Measurements from ENCODE around the gene SNRNP27.

Gene SNRNP27

GRCh38 chr2:69893684-69894551, at the start of gene SNRNP27:
Gene SNRNP27 (plus strand): TSS chr2:69893956. CDS start chr2:69893985, 29 bp downstream.
- Histone ChIP-seq H3K27ac (peak within 1 kb of the TSS; percentile 62), H3K4me1 (peaks cover 2% of the 10 kb centered on the region), H3K36me3 (ENCODE audit: control insufficient read depth, insufficient read depth, low read length) (no peaks in the 10 kb centered on the region), H3K27me3 (ENCODE audit: control insufficient read depth, insufficient read depth, low read length) (no peaks in the 10 kb centered on the region), H3K9ac (peak within 1 kb of the TSS; percentile 59), H3K9me3 (ENCODE audit: control insufficient read depth, low read length) (no peaks in the 10 kb centered on the region), H3K4me2 (ENCODE audit: low read length) (peak within 1 kb of the TSS; percentile 86), H2AFZ (peak within 1 kb of the TSS; percentile 93), H3K4me3 (ENCODE audit: low read depth, low read length) (peak within 1 kb of the TSS; percentile 88), H3K79me2 (peaks cover 6% of the 10 kb centered on the region)
- TF ChIP-seq, protein P1, sequence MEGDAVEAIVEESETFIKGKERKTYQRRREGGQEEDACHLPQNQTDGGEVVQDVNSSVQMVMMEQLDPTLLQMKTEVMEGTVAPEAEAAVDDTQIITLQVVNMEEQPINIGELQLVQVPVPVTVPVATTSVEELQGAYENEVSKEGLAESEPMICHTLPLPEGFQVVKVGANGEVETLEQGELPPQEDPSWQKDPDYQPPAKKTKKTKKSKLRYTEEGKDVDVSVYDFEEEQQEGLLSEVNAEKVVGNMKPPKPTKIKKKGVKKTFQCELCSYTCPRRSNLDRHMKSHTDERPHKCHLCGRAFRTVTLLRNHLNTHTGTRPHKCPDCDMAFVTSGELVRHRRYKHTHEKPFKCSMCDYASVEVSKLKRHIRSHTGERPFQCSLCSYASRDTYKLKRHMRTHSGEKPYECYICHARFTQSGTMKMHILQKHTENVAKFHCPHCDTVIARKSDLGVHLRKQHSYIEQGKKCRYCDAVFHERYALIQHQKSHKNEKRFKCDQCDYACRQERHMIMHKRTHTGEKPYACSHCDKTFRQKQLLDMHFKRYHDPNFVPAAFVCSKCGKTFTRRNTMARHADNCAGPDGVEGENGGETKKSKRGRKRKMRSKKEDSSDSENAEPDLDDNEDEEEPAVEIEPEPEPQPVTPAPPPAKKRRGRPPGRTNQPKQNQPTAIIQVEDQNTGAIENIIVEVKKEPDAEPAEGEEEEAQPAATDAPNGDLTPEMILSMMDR (IDR thresholded peaks at IDR 0.05): peak; percentile 11

DNA sequence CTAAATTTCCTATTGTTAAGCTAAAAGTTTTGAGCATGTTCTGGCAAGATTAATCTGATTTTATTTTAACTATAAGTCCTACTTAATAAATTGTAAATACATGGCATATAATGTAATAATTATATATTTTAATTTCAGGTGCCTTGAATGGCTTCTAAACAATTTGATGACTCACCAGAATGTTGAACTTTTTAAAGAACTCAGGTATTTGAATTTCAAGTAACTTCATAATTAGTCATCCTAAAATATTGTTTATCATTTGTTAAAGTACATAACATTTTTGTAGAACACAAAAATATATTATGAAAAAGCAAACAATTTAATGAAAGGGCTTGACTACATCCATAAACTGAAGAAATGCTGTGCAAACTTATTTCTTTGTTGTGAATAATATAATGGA, 49.8 kb upstream of the SNRNP27 start:
- H3K9ac ChIP-seq: no peak overlapping the region
- no peak overlapping the region for H3K4me3 ChIP-seq (ENCODE audit: low read depth, low read length)
- no peak overlapping the region for H3K27ac ChIP-seq
- H3K4me1 ChIP-seq: no peaks in the 10 kb centered on the region
- no peaks in the 10 kb centered on the region for H3K27me3 ChIP-seq (ENCODE audit: control insufficient read depth, insufficient read depth, low read length)
- H3K36me3 ChIP-seq (ENCODE audit: control insufficient read depth, insufficient read depth, low read length): no peaks in the 10 kb centered on the region
- H3K9me3 ChIP-seq (ENCODE audit: control insufficient read depth, low read length): no peaks in the 10 kb centered on the region
- TF ChIP-seq, protein P1 (IDR thresholded peaks at IDR 0.05): no peak
- no peak overlapping the region for H2AFZ ChIP-seq
- H3K79me2 ChIP-seq: no peaks in the 10 kb centered on the region
- no peak overlapping the region for H3K4me2 ChIP-seq (ENCODE audit: low read length)

DNA sequence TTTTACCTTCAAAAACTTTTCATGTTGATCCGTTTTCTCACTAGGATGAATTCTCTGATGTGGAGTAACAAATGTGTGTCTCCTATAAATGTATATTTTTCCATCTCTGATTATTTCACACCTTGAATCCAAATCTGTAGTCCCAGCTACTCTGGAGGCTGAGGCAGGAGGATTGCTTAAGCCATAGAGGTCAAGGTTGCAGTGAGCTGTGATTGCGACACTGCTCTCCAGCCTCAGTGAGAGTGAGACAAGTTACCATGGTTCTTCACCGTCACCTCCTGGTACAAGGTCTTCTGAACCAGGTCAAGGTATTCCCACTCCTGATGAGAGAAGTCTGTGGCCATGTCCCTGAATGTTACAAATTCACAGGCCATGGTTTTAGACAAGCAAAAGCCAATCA, 49.2 kb upstream of the SNRNP27 start:
- TF ChIP-seq, protein P1 (IDR thresholded peaks at IDR 0.05): no peak
- no peaks in the 10 kb centered on the region for H3K36me3 ChIP-seq (ENCODE audit: control insufficient read depth, insufficient read depth, low read length)
- no peak overlapping the region for H3K4me2 ChIP-seq (ENCODE audit: low read length)
- no peaks in the 10 kb centered on the region for H3K79me2 ChIP-seq
- no peak overlapping the region for H3K9ac ChIP-seq
- H3K27ac ChIP-seq: no peak overlapping the region
- H3K27me3 ChIP-seq (ENCODE audit: control insufficient read depth, insufficient read depth, low read length): no peaks in the 10 kb centered on the region
- no peak overlapping the region for H3K4me3 ChIP-seq (ENCODE audit: low read depth, low read length)
- no peaks in the 10 kb centered on the region for H3K9me3 ChIP-seq (ENCODE audit: control insufficient read depth, low read length)
- H2AFZ ChIP-seq: no peak overlapping the region
- no peaks in the 10 kb centered on the region for H3K4me1 ChIP-seq

- no peak overlapping the region for H3K4me3 ChIP-seq (ENCODE audit: low read depth, low read length)
- H3K79me2 ChIP-seq: no peaks in the 10 kb centered on the region
- no peak overlapping the region for H3K9ac ChIP-seq
- H3K36me3 ChIP-seq (ENCODE audit: control insufficient read depth, insufficient read depth, low read length): no peaks in the 10 kb centered on the region
- H2AFZ ChIP-seq: no peak overlapping the region
- H3K27me3 ChIP-seq (ENCODE audit: control insufficient read depth, insufficient read depth, low read length): no peaks in the 10 kb centered on the region
- H3K4me2 ChIP-seq (ENCODE audit: low read length): no peak overlapping the region
- TF ChIP-seq, protein P1 (IDR thresholded peaks at IDR 0.05): no peak
- H3K4me1 ChIP-seq: no peaks in the 10 kb centered on the region
- H3K9me3 ChIP-seq (ENCODE audit: control insufficient read depth, low read length): no peaks in the 10 kb centered on the region
- no peak overlapping the region for H3K27ac ChIP-seq
These were observed 47.3 kb upstream of the SNRNP27 start for GRCh38 chr2:69846182-69847067.

All from parathyroid adenoma (tissue), 2 donors.